NCI-H128 (cell line): ENCODE data around the gene LMX1B.

ENCODE experiments used
- DNase-seq: peaks from one replicate; lab custom pipeline; 2025; ENCODE audit not compliant: unreplicated experiment; lab: John Stamatoyannopoulos, UW

Gene LMX1B

GRCh38 chr9:126693428-126693944, 79.8 kb downstream of the LMX1B start:
- DNase-seq, result no peak

- DNase-seq, result no peak
These were observed 80.7 kb downstream of the LMX1B start for GRCh38 chr9:126694206-126695081.

DNA sequence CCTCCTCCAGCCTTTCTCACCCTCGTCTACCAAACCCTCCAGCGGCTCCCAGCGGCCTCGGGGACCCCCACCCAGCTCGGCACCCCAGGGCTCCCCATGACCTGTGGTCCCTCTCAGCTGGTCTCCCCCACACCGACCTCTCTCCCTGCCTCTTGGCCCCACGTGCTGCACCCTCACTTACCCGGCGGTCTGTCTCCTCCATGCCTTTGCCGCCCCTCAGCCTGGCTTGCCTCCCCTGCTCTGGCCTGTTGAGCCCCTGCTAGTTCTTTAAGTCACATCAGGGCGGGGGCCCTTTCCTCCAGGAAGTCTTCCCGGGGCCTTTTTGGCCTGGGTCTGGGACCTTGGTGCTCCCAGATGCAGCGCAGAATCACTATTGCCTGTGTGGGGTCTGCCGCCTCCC, 81.5 kb downstream of the LMX1B start:
- no peak for DNase-seq

GRCh38 chr9:126695701-126696400, 82.1 kb downstream of the LMX1B start:
- DNase-seq, result no peak

- no peak for DNase-seq
These were observed 82.8 kb downstream of the LMX1B start for GRCh38 chr9:126696401-126697145.

- DNase-seq, result no peak
These were observed 83.6 kb downstream of the LMX1B start for GRCh38 chr9:126697330-126697729.

DNA sequence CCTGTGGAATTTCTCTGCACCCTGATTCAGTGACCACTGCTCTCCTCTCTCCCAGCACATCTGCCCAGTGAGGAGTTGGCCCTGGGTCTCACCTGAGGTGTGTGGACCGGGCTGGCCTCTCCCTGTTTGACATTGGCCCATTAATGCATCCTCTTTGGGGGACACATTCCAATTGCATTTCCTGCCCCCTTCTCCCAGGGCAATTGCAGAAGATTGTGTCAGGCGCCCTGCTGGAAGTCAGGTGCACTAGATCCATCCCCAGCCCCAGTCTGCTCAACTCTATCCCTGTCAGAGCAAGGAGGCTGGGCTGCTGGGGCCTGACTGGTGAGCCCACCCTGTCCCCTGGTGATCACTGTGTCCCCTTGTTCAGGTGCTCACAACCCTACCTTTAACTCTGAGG, 84.5 kb downstream of the LMX1B start:
- DNase-seq, result no peak

DNA sequence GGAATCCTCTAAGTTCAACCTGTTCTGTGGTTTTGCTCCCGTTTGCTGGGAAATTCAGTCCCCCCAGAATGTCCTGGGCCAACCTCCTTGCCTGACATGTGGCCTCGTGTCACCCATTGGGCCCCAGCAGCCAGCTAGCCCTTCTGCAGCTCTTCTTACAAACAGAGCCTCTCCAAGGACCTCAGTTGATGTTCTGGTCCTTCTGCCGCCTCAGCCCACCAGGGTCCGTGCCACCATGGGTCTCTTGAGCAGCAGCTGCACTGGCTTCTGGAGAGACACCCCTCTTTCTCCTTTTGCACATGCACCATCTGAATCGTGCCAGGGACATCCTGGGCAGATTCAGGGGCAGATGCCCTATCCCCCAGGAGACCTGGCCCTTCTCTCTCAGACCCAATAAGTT, 85.0 kb downstream of the LMX1B start:
- no peak for DNase-seq

GRCh38 chr9:126699401-126699881, 85.7 kb downstream of the LMX1B start:
- no peak for DNase-seq

GRCh38 chr9:126700296-126700695, 86.6 kb downstream of the LMX1B start:
- no peak for DNase-seq

DNA sequence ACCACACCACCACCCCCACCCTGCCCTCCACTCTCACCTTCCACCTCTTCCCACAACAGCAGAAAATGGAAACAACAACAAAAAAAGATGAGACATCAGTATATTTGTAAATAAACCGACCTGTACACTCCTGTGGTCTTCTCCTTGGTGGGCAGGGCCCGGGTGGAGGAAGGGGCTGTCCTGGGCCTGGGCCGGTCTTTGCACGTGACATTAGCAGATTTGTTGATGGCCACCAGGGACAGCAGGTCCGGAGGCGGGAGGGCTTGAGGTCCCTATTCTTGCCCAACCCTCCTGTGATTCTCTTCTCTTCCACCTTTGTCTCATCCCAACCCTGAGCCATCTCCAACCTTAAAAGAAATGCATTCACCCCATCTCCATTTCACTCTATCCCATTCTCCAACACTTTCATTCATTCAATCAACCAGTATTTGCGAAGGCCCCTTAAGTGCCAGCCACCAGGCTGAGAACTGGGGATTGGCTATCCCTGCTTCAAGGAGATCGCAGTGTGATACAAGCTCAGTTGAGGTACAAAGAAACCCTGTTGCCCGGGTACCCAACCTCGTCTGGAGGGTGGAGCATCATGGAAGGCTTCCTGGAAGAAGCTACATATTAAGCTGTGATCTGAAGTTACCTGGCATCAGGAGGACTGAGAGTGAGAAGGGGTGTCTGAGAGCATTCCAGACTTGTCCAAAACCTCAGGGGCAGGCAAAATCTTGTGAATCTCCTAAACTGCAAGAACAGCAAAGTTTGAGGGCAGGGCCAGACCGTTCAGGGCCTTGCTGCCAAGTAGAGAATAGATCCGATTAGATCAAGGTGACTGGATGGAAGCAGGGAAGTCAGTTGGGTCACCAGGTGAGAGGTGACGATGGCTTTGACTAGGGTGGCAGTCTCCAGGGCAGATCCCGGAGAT, 87.4 kb downstream of the LMX1B start:
- DNase-seq, result no peak

- DNase-seq, result no peak
These were observed 88.0 kb downstream of the LMX1B start for GRCh38 chr9:126701813-126702140.

- DNase-seq, result no peak
These were observed 88.6 kb downstream of the LMX1B start for GRCh38 chr9:126702151-126703001.

DNA sequence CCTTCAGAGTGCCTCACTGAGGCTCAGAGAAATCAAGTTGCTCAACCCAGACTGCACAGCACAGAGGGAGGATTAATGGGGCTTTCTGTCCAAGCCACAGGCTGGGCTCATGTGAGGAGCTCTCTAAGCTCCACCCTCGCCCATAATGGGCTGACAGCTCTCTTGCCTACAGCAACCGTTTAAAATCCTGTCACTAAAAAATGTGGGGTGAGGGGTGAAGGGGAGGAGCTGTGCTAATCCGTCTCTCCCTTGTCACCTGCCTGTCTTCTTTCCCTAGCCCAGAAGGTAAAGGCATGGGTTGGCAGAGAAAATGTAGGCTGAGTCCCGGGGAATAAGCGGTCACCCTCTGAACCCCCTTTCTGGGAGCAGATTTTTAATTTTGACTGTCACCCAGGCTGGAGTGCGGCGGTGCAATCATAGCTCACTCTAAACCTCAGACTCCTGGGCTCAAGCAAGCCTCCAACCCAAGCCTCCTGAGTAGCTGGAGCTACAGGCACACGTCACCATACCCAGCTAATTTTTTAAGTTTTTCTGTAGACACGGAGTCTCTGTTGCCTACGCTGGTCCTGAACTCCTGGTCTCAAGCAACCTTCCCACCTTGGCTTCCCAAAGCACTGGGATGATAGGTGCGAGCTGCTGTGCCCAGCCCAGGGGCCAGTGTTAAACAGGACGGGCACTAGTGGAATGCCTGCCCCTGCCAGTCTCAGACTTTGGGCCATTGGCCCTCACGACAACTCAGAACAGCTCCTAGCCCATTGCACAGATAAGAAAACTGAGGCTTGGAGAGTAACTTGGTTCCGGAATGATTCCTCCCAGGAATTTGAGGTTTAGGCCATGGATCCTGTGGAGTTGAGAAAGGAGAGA, 89.5 kb downstream of the LMX1B start:
- DNase-seq, result no peak

DNA sequence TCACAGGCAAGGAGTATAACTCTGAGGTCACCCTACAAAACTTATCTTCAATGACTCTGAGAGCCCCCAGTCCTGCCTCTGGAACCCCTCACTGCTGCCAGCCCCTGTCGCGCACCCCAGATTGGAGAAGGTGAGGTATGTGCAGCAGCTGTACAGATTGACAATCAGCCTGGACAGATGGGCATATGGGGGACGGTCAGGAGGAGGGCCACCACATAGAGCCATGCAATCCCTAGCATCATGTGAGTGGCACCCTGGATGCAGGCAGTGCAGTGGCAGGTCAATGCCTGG, 90.1 kb downstream of the LMX1B start:
- no peak for DNase-seq

GRCh38 chr9:126704157-126704891, 90.6 kb downstream of the LMX1B start:
- DNase-seq, result no peak

DNA sequence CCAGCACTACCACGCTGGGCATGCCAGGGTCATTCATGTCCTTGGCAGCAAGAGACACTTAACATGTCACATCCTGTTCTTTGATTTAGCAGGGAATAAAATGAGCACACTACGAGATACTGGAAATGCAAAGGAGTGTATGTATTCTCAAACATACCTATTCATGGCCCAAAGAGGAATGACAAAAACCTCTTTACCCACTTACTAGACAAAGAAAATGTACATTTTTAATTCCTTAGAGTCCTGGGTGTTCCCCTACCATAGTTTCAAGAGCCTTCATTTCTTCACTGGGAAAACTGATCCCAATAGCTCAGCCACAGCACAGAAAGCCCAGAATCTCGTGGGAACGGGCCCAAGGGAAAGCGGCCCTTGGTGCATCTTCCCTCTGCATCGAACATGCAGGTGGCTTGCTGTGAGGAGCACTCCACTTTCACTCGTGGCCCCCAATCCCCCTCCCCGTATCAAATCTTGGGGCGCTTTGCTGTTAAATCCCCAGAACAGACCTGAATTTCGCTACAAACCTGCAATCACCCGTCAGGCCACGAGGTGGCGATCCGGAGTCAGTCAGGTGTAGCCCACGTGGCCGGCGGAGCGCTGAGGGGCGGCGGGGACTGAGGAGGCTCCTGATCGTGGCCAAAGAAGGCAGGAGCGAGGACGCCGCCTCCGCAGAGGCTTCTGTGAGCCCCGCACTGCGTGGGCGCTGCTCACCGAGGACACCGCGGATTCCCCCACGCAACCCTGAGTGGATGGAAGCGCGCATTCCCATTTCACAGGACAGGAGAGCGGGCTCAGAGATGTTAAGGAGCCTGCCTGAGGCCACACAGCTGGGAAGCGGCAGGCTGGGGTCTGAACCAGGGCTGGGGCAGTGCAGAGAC, 91.4 kb downstream of the LMX1B start:
- peak; percentile 55 for DNase-seq
